Testis (tissue), 3 donors: ENCODE measurements around the gene ATP6V0D1. TPM values are rescaled to one million over a fixed set of nuclear protein-coding genes. Genes with fewer than 3 reads are reported as not detected.

Source experiments
- DNase-seq: peaks from one replicate; pipeline ENCODE4 v3.0.0-alpha.2; 2019
- H3K27ac ChIP-seq, 2 donors: fragments of 200-600 bp; sonication (generic); one replicate each; pipeline ENCODE4 v1.5.1; 2019
- H3K27me3 ChIP-seq: fragments of 200-600 bp; sonication (generic); one replicate; pipeline ENCODE4 v1.5.1; 2019
- H3K36me3 ChIP-seq: fragments of 200-600 bp; sonication (generic); one replicate; pipeline ENCODE4 v1.5.1; 2017; ENCODE audit warnings: low read depth; ENCODE audit errors: missing control alignments
- H3K4me1 ChIP-seq: fragments of 200-600 bp; sonication (generic); one replicate; pipeline ENCODE4 v1.5.1; 2019
- H3K4me3 ChIP-seq, 2 donors: fragments of 200-600 bp; sonication (generic); one replicate each; pipeline ENCODE4 v1.5.1; 2017 to 2019
- H3K9me3 ChIP-seq: fragments of 200-600 bp; sonication (generic); one replicate; pipeline ENCODE4 v1.5.1; 2017
- POLR2A ChIP-seq: fragments of 450-650 bp; IDR thresholded peaks from one replicate; pipeline ENCODE4 v1.6.1; 2017; ENCODE audit warnings: antibody characterized with exemption, mild to moderate bottlenecking, moderate library complexity
- WGBS, 2 donors: methylation state at CpG; one replicate each; pipeline ENCODE4 v1.1.5; 2018; 5-methylcytosine and 5-hydroxymethylcytosine counted together
- intact Hi-C: fragments of 100-400 bp; cut with DNase I; formaldehyde crosslinking; loops from one replicate; pipeline ENCODE4 v1.15.1; 2023; ENCODE audit warnings: low total_unique reads
- polyA plus RNA-seq: library from polyadenylated mRNA; stranded (reverse); fragments of 350-450 nt; fragmentation: Illumina TruSeq; extraction: RNeasy Lipid Tissue Mini Kit (QIAGEN cat#74804); gene quantifications from one replicate; pipeline ENCODE4 v1.2.3, GENCODE V29; 2014; ENCODE audit warnings: low read depth, low replicate concordance; ENCODE audit not compliant: insufficient read depth
- total RNA-seq, 2 donors: library from RNA; depleted of rRNA; stranded (reverse); fragments of >200 nt; gene quantifications; one replicate each; pipeline ENCODE4 v1.2.3, GENCODE V29; 2016
- TF ChIP-seq, protein P1 (sequence below), 3 experiments: fragments of 450-650 bp in 2 of 3; fragments of 200-600 bp in 1 of 3; sonication (generic) in 1 of 3; IDR thresholded peaks; one replicate each; pipeline ENCODE4 v1.5.1; 2016 to 2019; ENCODE audit warnings: antibody characterized with exemption in 3 of 3, mild to moderate bottlenecking in 2 of 3, moderate library complexity in 1 of 3

ATP6V0D1 gene
- total and polyA plus RNA-seq, 3 donors from 2014 or later: 95.0 to 165 (median 135) TPM

DNA sequence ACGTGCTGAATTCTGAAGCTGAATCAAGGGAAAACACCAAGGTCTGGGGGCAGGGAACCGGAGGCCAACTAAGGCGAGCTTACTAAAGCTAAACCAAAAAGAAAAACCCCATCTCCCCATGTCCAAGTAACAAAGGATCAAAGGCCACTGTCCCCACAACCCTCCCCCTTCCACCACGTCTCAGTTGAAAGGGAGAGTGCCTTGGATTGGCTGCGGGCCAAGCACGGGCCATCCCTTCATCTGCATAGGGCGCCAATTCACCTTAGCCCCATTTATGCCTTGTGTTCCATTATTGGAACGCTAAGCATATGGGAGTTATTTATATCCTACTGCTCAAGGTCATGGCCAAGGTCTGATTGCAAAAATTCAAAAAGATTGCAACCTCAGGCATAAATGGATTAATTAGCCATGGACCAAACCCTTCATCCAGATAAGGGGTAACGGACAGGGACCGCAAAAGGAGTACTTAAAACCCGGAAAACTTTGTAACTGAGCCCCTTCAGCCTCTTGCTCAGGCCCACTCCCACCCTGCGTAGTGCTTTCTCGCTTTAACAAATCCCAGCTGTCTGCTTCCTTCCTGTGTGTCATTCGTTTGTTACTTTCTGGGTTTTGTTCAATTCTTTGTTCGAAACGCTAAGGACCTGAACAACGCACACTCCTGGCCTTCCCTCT lies 740 bp upstream of the ATP6V0D1 start:
- Histone ChIP-seq H3K27me3 (no peaks in the 10 kb centered on the region), H3K36me3 (no peaks in the 10 kb centered on the region), H3K4me3 (peak overlapping the region; percentile 87 to 96), H3K9me3 (no peaks in the 10 kb centered on the region), H3K4me1 (peaks cover 48% of the 10 kb centered on the region), H3K27ac (peak overlapping the region; percentile 90 to 93)
- WGBS, 2 donors: 6% methylated on average over 17 of the region's 17 CpGs
- DNase-seq: peak; percentile 61
- intact Hi-C loops: no loop called here
- TF ChIP-seq, protein P1, sequence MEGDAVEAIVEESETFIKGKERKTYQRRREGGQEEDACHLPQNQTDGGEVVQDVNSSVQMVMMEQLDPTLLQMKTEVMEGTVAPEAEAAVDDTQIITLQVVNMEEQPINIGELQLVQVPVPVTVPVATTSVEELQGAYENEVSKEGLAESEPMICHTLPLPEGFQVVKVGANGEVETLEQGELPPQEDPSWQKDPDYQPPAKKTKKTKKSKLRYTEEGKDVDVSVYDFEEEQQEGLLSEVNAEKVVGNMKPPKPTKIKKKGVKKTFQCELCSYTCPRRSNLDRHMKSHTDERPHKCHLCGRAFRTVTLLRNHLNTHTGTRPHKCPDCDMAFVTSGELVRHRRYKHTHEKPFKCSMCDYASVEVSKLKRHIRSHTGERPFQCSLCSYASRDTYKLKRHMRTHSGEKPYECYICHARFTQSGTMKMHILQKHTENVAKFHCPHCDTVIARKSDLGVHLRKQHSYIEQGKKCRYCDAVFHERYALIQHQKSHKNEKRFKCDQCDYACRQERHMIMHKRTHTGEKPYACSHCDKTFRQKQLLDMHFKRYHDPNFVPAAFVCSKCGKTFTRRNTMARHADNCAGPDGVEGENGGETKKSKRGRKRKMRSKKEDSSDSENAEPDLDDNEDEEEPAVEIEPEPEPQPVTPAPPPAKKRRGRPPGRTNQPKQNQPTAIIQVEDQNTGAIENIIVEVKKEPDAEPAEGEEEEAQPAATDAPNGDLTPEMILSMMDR (IDR thresholded peaks at IDR 0.05): peak in 1 of 3 experiments; percentile 9
- no peak for TF ChIP-seq POLR2A

DNA sequence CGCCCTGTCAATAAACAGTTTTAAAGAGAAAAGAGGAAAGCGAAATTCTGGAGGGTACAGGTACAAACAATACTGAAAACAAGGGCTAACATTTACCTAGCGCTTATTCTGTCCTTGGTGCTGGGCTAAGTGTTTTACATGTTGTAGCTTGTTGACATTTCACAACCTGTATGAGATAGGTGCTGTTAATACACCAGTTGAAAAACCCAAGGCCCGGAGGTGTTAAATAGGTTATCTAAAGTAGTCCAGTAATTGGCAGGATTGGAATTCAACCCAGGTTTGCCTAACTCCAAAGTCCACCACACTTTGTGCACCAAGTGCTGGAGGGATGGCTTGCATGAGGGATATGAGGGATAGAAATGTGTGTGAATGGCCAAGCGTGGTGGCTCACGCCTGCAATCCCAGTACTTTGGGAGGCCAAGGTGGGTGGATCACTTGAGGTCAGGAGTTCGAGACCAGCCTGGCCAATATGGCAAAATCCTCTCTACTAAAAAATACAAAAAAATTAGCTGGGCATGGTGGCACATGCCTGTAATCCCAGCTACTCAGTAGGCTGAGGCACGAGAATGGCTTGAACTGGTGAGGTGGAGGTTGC lies 2.9 kb downstream of the ATP6V0D1 start:
- TF ChIP-seq POLR2A: no peak
- TF ChIP-seq, protein P1 (IDR thresholded peaks at IDR 0.05): no peak
- H3K4me1 ChIP-seq: peaks cover 27% of the 10 kb centered on the region
- intact Hi-C loops: no loop called here
- H3K27me3 ChIP-seq: no peaks in the 10 kb centered on the region
- WGBS, 2 donors: 79 to 88% methylated on average over 8 of the region's 8 CpGs
- H3K9me3 ChIP-seq: no peaks in the 10 kb centered on the region
- H3K4me3 ChIP-seq: no peak overlapping the region
- no peak for DNase-seq
- no peaks in the 10 kb centered on the region for H3K36me3 ChIP-seq
- H3K27ac ChIP-seq: no peak overlapping the region

DNA sequence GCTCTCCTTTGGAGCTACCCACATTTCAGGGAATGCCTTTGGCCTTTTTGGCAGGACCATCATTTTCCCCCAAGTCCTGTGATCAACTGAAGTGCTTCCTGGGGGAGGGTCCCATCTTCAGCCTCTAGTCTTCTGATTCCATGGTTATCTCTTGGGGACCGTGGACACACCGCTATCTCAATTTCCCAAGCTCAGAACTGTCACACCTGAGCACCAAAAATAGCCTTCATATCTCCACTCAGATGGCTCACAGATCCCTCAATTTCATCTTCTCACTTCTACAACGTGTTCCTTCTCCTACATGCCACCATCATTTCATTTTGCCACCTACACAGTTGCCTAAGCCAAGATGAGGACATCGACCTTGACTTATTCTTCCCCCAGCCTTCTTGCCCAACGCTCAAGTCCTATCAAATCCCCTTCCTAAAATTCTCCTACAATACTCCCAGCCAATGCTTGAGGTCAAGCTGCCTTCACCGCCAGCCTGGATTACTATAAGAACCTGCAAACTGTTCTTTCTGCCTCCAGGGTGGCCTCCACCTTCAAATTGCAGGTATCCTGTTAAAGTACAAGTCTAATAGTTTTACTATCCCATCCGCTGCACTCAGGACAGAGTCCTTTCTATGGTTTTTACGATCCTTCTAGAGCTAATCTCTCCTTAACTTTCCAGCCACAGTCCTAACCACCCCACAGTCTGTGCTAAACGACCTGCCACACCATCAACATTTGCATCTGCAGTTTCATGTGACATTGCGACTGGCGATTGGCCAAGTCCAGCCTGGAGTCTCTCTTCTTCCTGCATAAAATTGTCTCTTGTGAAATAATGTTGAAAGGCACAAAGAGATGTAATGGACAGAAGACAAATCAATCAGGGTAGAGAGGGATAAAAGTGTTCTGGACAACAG lies 6.2 kb downstream of the ATP6V0D1 start:
- no peak overlapping the region for H3K4me3 ChIP-seq
- H3K27me3 ChIP-seq: no peaks in the 10 kb centered on the region
- H3K9me3 ChIP-seq: no peaks in the 10 kb centered on the region
- no peak for DNase-seq
- intact Hi-C loops: no loop called here
- H3K4me1 ChIP-seq: peaks cover 19% of the 10 kb centered on the region
- TF ChIP-seq, protein P1 (IDR thresholded peaks at IDR 0.05): no peak
- TF ChIP-seq POLR2A: no peak
- H3K36me3 ChIP-seq: no peaks in the 10 kb centered on the region
- H3K27ac ChIP-seq: no peak overlapping the region
- WGBS, 2 donors: 89 to 90% methylated on average over 11 of the region's 11 CpGs

DNA sequence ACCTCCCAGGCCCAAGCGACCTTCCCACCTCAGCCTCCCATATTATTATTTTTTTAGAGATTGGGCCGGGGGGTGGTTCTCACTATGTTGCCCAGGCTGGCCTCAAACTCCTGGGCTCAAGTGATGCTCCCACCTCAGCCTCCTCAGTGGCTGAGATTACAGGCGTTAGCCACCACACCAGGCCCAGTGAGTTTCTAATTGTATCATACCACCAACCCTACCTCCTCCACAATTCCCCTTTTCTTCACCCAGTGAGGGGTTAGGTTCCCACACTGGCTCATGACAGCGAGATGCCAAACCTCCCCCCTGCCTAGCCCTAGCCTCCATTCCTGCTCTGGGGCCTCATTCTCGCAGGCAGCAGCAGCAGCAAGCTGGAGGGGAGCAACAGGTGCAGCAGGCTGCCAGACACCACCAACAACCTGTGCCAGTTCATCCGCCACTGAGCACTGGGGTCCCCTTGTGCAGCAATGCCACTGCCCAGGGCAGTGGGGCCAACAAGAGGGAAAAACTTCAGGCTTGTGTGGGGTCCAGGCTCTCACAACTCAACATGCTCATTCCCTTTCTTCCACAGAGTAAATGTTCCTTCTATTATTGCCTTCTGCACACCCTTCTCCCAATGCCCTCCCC lies 9.1 kb downstream of the ATP6V0D1 start:
- 88 to 89% methylated on average over 5 to 6 of the region's 6 CpGs for WGBS, 2 donors
- H3K27me3 ChIP-seq: no peaks in the 10 kb centered on the region
- TF ChIP-seq, protein P1 (IDR thresholded peaks at IDR 0.05): no peak
- no peak for TF ChIP-seq POLR2A
- no peak for DNase-seq
- H3K4me1 ChIP-seq: peaks cover 10% of the 10 kb centered on the region
- H3K27ac ChIP-seq: no peak overlapping the region
- intact Hi-C loops: no loop called here
- no peaks in the 10 kb centered on the region for H3K9me3 ChIP-seq
- no peak overlapping the region for H3K4me3 ChIP-seq
- H3K36me3 ChIP-seq: no peaks in the 10 kb centered on the region
